Measurements from ENCODE around the gene SMIM41.

- TF ChIP-seq POLR2A (IDR thresholded peaks at IDR 0.05; ENCODE audit: low read depth): peak; percentile 71
- TF ChIP-seq CTCF (IDR thresholded peaks at IDR 0.05): peak in 1 of 3 experiments; percentile 24
Measured at GRCh38 chr12:52032804-52033445, 46.6 kb upstream of the SMIM41 start.
